ENCODE data around the gene TOR2A.
A peak's percentile ranks its signal among the peaks of the same experiment; 100 is the strongest.
"Not testable (repeated sequence)": the region's sequence is repeated elsewhere in the genome, so short reads cannot be mapped to it uniquely, and the experiment has no call there.

The TOR2A gene

GRCh38 chr9:127734747-127735529, at the start of gene TOR2A:
TOR2A (minus strand) TSS chr9:127735294; CDS start chr9:127735270, 24 bp downstream.
- DNase-seq, result peak; percentile 96

DNA sequence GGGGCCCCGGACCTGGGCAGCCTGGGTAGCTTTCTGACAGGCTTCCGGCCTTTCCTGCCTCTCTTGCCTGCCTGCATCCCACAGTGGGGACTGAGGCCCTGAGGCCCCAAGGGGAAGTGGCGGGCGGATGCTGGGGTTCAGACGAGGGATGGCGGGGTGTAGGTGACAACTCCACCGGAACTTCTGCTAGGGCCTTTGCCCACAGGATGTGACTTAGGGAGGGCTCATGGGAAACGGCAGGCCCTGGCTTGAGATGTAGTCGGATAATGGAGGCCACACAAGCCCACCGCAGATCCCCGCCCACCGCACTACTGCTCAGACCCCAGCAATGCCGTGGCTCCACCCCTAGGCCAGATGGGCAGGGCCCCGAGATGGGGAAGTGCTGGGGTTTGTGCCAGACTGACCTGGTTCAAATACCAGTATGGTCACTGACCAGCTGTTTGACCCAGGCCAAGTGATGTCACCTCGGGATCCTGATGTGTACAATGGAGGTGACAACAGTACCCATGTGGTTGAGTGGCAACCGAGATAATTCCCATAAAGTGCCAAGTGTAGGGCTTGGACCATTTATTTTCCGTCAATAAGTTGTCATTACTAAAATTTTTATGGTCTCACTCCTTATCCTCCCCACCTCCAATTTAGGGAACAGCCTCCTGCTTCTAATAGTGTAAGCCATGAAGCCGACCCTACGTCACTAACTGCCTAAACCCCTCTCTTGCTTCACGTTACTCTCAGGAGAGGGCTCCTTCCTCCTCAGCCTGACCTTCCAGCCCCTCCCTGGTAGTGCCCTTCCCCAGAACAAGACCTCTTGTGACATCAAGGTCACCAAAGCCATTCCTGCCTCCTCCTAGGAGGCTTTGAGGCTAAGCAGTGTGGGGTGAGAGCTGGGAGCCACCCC, 48.3 kb upstream of the TOR2A start:
- DNase-seq, result no peak

- DNase-seq, result no peak
Measured at GRCh38 chr9:127781806-127782205, 46.7 kb upstream of the TOR2A start.

DNA sequence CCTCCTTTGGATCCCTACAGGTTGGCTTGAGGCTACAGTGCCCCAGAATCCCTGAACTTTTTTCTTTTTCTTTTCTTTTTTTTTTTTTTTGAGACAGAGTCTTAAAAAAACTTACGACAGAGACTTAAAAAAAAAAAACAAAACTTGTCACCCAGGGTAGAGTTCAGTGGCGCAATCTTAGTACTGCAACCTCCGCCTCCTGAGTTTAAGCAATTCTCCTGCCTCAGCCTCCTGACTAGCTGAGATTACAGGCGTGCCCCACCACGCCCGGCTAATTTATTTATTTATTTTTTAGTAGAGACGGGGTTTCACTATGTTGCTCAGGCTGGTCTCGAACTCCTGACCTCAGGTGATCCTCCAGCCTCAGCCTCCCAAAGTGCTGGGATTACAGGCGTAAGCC, 45.8 kb upstream of the TOR2A start:
- DNase-seq, result not testable (repeated sequence)

DNA sequence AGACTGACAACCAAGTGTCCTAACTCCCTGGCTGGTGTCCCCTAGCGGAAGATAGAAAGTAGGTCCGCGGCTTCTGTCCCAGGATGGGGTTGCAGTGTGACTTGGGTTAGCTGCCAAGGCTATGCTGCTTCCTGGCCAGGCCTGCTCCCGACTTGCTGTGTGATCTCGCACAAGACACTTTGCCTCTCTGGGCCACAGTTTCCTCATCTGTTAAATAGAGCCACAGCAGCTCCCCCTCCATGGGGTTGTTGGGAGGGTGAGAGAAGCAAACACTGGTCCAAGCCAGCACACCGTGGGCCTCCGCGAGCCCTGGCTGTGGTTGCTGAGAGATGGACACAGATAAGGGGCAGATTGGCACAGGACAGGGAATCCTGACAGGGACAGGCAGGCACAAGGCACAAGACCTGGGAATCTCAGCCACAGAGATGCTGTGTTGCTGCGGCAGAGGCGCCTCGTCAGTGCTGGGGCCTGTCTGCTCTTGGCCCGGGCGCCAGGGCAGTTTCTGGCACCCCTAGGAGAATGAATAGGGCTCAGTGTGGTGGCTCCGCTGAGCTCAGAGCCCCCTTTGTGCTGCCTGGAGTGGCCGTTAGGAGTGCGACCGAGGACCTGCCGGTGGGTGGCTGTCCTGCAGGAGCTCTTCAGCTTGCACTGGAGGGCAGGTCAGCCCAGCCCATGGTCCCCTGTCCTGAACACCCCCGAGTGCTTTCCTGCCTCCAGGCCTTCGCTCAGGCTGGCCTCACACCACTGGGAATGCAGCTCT, 45.2 kb upstream of the TOR2A start:
- no peak for DNase-seq

DNA sequence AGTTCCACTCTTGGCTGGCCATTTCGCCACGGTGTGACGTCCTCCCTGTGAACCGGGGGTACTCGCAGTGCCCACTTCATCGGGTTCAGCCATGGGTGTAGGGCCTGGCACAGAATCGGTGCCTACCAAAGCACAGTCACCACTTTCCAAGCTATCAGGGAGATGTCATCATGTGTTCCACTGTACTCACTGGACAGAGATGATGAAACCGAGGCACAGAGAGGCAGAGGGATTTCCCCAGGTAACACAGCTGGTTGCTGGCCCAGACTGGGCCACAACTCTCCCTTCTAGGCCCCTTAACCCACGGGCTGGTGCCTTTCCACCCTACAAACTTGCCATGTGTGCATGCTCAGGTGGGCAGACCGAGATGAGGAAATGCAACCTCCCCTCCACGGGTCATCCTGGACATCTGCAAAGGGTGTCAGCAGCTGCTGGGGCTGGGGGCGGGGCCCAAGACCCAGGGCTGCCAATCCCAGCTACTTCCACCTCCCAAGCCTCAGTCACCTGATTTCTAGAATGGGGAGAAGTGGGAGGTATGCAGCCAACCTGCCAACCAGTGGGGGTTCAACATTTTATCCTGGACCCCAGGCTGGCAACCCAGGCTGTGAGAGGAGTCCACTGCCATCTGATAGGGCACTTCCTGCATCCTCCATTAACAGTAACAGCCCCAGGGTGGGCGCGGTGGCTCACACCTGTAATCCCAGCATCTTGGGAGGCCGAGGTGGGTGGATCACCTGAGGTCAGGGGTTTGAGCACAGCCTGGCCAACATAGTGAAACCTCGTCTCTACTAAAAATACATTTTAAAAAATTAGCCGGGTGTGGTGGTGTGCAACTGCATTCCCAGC, 44.3 kb upstream of the TOR2A start:
- no peak for DNase-seq

DNA sequence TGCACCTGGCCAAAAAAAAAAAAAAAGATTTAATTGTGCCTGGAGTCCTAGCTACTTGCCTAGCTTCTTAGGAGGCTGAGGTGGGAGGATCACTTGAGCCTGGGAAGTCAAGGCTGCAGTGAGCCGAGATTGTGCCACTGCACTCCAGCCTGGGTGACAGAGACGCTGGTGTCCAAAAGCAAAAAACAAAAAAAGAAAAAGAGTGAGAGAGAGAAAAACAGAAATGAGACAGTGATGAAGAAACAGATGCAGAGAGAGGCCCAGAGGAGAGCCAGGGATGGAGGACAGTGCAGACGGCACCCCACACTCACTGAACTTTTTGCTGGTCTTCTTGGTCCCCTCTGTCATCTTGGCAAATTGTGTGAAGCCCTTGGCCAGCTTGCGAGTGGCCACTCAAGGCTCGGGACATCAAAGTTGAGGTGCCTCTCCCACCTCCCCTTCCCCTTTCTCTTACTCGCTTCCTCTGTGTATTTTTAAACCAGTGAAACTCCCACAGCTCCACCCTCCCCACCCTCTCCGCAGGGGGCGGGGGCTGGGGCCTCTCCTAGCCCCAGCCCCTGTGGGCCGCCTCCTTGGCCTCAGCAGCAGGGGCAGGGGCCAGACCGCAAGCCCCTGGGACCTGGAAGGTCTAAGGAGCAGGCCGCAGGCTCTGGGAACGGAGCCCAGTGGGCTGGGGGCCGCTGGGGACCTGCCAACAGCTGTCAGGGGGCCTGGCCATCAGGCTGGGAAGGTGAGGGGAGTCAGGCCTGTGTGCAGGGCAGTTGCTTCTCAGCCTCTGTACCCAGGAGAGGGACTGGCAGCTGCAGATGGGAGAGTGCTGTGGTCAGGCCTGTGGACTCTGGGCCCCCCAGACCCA, 43.4 kb upstream of the TOR2A start, which contains the start of gene SH2D3C:
SH2D3C (minus strand) TSS at position 387 of the 856 bp plus-strand sequence; CDS start at position 348, 39 bp downstream.
- DNase-seq, result no peak

DNA sequence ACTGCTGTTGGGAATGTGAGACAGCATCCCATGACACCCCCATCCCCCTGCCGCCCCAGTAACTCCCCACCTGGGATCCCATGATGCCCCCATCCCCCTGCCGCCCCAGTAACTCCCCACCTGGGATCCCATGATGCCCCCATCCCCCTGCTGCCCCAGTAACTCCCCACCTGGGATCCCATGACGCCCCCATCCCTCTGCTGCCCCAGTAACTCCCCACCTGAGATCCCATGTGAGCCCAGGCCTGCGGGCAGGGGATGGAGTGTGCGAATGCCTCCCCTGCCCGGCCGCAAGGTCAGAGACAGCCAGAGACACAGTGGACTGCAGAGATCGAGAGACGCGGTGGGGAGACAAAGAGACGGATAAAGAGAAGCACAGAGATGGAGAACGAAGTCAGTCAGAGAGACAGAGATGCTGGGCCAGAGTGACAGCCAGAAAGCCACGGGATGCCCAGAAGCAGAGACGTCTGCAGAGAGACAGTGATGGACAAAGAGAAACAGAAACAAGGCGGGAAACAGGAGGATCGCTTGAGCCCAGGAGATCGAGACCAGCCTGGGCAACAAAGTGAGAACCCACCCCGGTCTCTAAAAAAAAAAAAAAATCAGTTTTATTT, 42.4 kb upstream of the TOR2A start:
- DNase-seq, result no peak

DNA sequence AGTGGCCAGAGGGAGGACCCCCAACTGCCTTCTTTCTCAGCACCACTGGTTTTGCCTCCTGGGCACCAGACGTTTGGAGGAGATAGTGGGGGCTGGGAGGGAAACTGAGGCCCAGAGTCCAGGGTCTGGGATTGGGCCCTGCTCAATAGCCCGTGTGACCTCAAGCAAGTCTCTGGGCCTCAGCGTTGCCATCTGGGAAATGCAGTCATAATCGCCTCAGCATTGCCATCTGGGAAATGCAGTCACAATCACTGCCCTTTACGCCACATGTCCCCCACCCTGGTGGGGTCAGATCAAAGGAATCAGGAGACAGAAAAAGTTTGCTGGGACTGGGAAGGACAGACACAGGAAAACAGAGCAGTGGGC, 41.8 kb upstream of the TOR2A start:
- no peak for DNase-seq

DNA sequence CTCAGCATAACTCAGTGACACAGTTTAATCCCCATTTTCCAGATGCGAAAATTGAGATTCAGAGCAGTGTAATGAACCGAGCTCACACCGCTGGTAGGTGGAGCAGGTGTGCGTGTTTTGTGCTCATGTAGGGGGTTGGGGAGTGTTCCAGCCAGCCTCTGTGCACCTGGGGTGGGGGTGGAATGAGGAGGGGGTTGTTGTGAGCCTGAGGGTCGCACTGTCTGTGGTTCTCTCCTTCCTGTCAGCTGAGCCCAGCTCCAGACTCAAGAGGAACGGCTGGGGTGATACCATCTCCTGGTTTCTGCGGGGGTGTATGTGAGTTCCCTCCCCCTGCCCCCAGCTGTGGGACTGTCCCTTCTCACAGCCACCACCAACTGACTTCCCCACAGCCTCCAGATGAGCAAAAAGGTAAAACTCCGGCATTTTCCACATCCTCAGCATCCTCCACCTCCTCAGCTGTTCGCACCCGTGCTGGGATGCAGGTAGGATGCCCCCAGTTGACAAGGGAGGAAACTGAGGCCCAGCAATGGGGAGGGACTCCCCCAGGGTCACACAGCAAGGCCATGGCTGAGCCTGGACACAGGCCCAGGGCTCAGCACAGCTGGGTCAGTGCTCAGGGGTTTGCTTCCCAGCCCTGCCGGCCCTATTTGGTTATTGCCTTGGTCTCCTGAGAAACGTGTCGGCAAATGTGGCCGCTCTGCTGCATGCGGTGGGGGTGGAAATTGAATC, 41.3 kb upstream of the TOR2A start:
- peak in 1 of 2 experiments; percentile 43 for DNase-seq

DNA sequence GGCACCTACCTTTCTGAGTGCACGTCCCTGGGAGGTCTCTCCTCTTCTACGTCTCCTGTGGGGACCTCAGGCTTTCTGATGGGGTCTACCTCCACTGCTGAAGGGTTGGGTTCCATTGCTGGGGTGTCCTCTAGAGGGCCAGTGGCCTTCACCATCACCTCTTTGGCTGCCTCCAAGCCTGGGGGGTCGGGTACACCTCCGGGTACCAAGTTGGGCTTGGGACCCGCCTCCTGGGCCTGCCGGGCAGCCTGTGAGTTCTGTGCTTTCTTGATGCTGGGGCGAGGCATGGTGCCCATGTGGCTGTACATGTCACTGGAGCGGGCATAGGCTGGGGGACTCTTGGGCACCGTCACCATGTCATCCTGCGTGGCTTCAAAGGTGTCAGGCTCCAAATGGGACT, 38.9 kb upstream of the TOR2A start:
- DNase-seq, result no peak

GRCh38 chr9:127773272-127773671, 38.2 kb upstream of the TOR2A start:
- DNase-seq, result no peak

- no peak for DNase-seq
Measured at GRCh38 chr9:127772603-127773002, 37.5 kb upstream of the TOR2A start.

DNA sequence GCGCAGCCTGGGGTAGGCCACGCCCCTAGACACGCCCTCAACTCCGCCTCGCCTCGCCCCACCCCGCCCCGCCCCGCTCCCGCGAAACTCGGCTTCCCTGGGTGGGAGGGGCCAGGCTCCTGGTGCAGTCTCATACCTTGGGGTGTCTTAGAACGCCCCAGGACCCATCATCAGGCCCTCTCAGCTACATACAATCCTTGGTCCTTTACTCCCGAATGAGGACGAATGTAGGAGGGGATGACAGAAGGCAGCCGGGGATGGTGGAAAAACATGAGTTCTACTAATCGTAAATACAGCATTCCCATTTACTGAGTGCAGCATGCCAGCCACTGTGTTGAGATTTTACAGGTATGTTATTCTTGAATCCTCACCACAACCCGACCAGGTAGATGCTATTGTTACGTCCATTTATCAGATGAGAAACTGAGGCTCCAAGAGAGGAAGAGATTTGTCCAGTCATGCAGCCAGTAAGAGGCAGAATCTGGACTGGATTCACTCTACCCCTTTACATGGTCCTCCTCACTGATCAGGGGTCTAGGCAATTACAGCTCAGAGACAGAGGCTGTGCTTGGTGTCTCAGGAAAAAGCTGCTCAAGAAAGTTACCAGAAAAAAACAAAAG, 36.6 kb upstream of the TOR2A start:
- DNase-seq, result no peak

- peak; percentile 97 to 98 for DNase-seq
Measured at GRCh38 chr9:127770905-127771569, 35.9 kb upstream of the TOR2A start.

DNA sequence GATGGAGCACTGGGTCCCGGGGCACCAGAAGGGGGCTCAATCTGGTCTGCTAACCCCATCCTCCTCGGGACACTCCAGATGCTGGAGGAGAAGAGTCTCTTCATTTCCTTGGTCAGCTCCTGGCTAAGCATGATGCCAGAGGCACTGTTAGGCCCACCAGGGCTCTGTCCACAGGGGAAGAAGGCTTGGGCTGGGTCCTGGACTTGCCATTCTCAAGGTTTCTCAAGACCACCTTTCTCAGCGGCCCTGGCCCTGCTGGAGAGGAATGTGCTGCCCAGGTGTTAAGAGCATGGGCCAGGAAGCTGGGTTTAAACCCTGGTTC, 35.5 kb upstream of the TOR2A start:
- DNase-seq, result no peak

- DNase-seq, result no peak
Measured at GRCh38 chr9:127769929-127770582, 35.0 kb upstream of the TOR2A start.

DNA sequence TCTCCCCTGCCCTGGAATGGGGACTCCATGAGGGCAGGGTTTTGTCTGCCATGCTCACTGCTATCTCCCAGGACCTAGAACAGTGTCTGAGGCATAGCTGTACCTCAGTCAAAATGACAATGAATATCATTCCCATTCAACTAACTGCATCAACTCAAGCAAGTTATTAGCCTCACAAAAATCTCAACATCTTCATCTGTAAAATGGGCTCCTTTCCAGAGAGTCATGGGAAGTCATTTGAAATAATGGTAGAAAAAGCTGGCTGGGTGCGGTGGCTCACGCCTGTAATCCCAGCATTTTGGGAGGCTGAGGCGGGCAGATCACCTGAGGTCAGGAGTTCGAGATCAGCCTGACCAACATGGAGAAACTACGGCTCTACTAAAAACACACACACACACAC, 34.0 kb upstream of the TOR2A start:
- DNase-seq, result no peak

GRCh38 chr9:127768698-127769097, 33.6 kb upstream of the TOR2A start:
- DNase-seq, result no peak
